H1 (cell line): ENCODE results near the gene CAGE1. TPM values are rescaled to one million over a fixed set of nuclear protein-coding genes. Genes with fewer than 3 reads are reported as not detected.

Source experiments
- CTCF ChIA-PET: fragments of 300-600 bp; sonication (Branson Sonifier 250); formaldehyde crosslinking; loops from one replicate; lab custom pipeline; 2021; ENCODE audit not compliant: partially characterized antibody; lab: Charles Lee
- POLR2A ChIA-PET: fragments of 300-600 bp; sonication (Branson Sonifier 250); formaldehyde crosslinking; loops from one replicate; lab custom pipeline; 2021; ENCODE audit warnings: inconsistent platforms; ENCODE audit not compliant: partially characterized antibody; lab: Charles Lee
- DNase-seq, 2 experiments: peaks; one replicate each; pipeline versions ENCODE4 v3.0.0 to v3.0.0-alpha.2; 2010 to 2022; ENCODE audit warnings: low spot score in 2 of 2, low read depth in 1 of 2, mixed read lengths in 1 of 2
- FAIRE-seq: peaks from 2 replicates; lab custom pipeline; 2011; peaks lifted over from hg19 to GRCh38; lab: Jason Lieb, UNC
- H2AFZ ChIP-seq: 2 replicates; pipeline ENCODE4 v1.8.1; 2012; ENCODE audit warnings: low read length, inconsistent platforms
- H2AK5ac ChIP-seq: 2 replicates; pipeline ENCODE4 v1.6.1; 2013; ENCODE audit warnings: low read depth, low read length
- H2BK120ac ChIP-seq: replicated peaks from 2 replicates; pipeline ENCODE3; 2013; ENCODE audit warnings: low read depth, low read length, inconsistent platforms
- H2BK12ac ChIP-seq: 2 replicates; pipeline ENCODE4 v1.6.1; 2013; ENCODE audit warnings: low read depth, low read length
- H2BK15ac ChIP-seq: 2 replicates; pipeline ENCODE4 v1.6.1; 2013; ENCODE audit warnings: low read length
- H2BK20ac ChIP-seq: 2 replicates; pipeline ENCODE4 v1.6.1; 2013; ENCODE audit warnings: low read length
- H2BK5ac ChIP-seq: 2 replicates; pipeline ENCODE4 v1.6.1; 2013; ENCODE audit warnings: low read depth, low read length
- H3K14ac ChIP-seq: 2 replicates; pipeline ENCODE4 v1.6.1; 2013; ENCODE audit warnings: inconsistent platforms; ENCODE audit not compliant: insufficient read length
- H3K18ac ChIP-seq: 2 replicates; pipeline ENCODE4 v1.6.1; 2013; ENCODE audit warnings: low read length; ENCODE audit errors: extremely low read depth
- H3K23ac ChIP-seq: 2 replicates; pipeline ENCODE4 v1.6.1; 2013; ENCODE audit warnings: inconsistent platforms; ENCODE audit not compliant: insufficient read length
- H3K23me2 ChIP-seq: 2 replicates; pipeline ENCODE4 v1.6.1; 2013; ENCODE audit warnings: low read depth, low read length
- H3K27ac ChIP-seq: 2 replicates; pipeline ENCODE4 v1.6.1; 2011; ENCODE audit warnings: low read depth, low read length, inconsistent platforms
- H3K27me3 ChIP-seq, 4 experiments: replicated peaks in 1 of 4; 1 replicate in 1 of 4; 2 replicates in 3 of 4; pipeline versions ENCODE4 v1.6.1 to v1.8.1; 2011 to 2013; ENCODE audit warnings: low read length in 3 of 4, mild to moderate bottlenecking in 3 of 4, inconsistent platforms in 2 of 4, mixed read lengths in 2 of 4, moderate library complexity in 1 of 4; ENCODE audit not compliant: control insufficient read depth in 3 of 4, insufficient read depth in 3 of 4; ENCODE audit errors: extremely low read depth in 1 of 4
- H3K36me3 ChIP-seq, 4 experiments: 2 replicates each; pipeline versions ENCODE4 v1.6.1 to v1.8.1; 2011 to 2013; ENCODE audit warnings: mild to moderate bottlenecking in 4 of 4, low read length in 3 of 4, moderate library complexity in 2 of 4, control low read depth in 1 of 4, inconsistent platforms in 1 of 4; ENCODE audit not compliant: insufficient read depth in 4 of 4, control insufficient read depth in 2 of 4
- H3K4ac ChIP-seq: replicated peaks from 2 replicates; pipeline ENCODE3; 2013; ENCODE audit warnings: low read length, low read depth, mixed read lengths, inconsistent platforms; ENCODE audit not compliant: insufficient read length
- H3K4me1 ChIP-seq, 4 experiments: replicated peaks in 1 of 4; 1 replicate in 1 of 4; 2 replicates in 3 of 4; pipeline versions ENCODE4 v1.6.1 to v1.8.1; 2011 to 2013; ENCODE audit warnings: low read length in 3 of 4, inconsistent platforms in 2 of 4, mixed read lengths in 1 of 4; ENCODE audit not compliant: insufficient read depth in 4 of 4, control insufficient read depth in 3 of 4
- H3K4me2 ChIP-seq, 2 experiments: 2 replicates each; pipeline versions ENCODE4 v1.6.1 to v1.8.1; 2011 to 2013; ENCODE audit warnings: low read depth in 2 of 2, low read length in 2 of 2, control low read depth in 1 of 2, inconsistent platforms in 1 of 2, mild to moderate bottlenecking in 1 of 2; ENCODE audit not compliant: insufficient read depth in 1 of 2
- H3K4me3 ChIP-seq, 4 experiments: fragments of 200-600, 300-600 bp in 1 of 4; sonication (generic), shearing (Covaris generic), sonication (Bioruptor Twin) in 1 of 4; 2 replicates each; pipeline versions ENCODE4 v1.5.1 to v1.8.1; 2011 to 2016; ENCODE audit warnings: low read length in 4 of 4, low read depth in 3 of 4, control low read depth in 2 of 4, inconsistent platforms in 2 of 4, mild to moderate bottlenecking in 2 of 4, mixed read lengths in 1 of 4, moderate library complexity in 1 of 4; ENCODE audit not compliant: insufficient read depth in 2 of 4; ENCODE audit errors: extremely low read depth in 1 of 4
- H3K56ac ChIP-seq: replicated peaks from 2 replicates; pipeline ENCODE3; 2013; ENCODE audit warnings: low read depth, mild to moderate bottlenecking, mixed read lengths, low read length, inconsistent platforms; ENCODE audit not compliant: insufficient read length
- H3K79me1 ChIP-seq: 2 replicates; pipeline ENCODE4 v1.6.1; 2013; ENCODE audit warnings: low read depth, low read length, control low read depth
- H3K79me2 ChIP-seq, 2 experiments: 2 replicates each; pipeline versions ENCODE4 v1.6.1 to v1.8.1; 2012 to 2013; ENCODE audit warnings: low read length in 2 of 2, mild to moderate bottlenecking in 2 of 2, inconsistent platforms in 1 of 2; ENCODE audit not compliant: insufficient read depth in 2 of 2, control insufficient read depth in 1 of 2
- H3K9ac ChIP-seq, 4 experiments: replicated peaks in 1 of 4; 1 replicate in 1 of 4; 2 replicates in 3 of 4; pipeline versions ENCODE4 v1.6.1 to v1.8.1; 2011 to 2013; ENCODE audit warnings: low read depth in 3 of 4, low read length in 3 of 4, control low read depth in 2 of 4, mild to moderate bottlenecking in 2 of 4, moderate library complexity in 2 of 4, inconsistent platforms in 1 of 4; ENCODE audit errors: extremely low read depth in 1 of 4
- H3K9me3 ChIP-seq, 2 experiments: 2 replicates each; pipeline versions ENCODE4 v1.6.1 to v1.8.1; 2012 to 2013; ENCODE audit warnings: mild to moderate bottlenecking in 2 of 2, moderate library complexity in 2 of 2, control low read depth in 1 of 2, inconsistent platforms in 1 of 2, low read depth in 1 of 2, low read length in 1 of 2, mixed read lengths in 1 of 2; ENCODE audit not compliant: insufficient read depth in 2 of 2
- H4K20me1 ChIP-seq, 2 experiments: replicated peaks in 1 of 2; 2 replicates each; pipeline versions ENCODE3 to v1.8.1; 2011 to 2013; ENCODE audit warnings: inconsistent platforms in 2 of 2, low read length in 2 of 2, mild to moderate bottlenecking in 1 of 2; ENCODE audit not compliant: insufficient read depth in 2 of 2, control insufficient read depth in 1 of 2
- H4K5ac ChIP-seq: 2 replicates; pipeline ENCODE4 v1.6.1; 2013; ENCODE audit warnings: low read length, low read depth, mixed read lengths, inconsistent platforms; ENCODE audit not compliant: insufficient read length
- H4K8ac ChIP-seq: 2 replicates; pipeline ENCODE4 v1.8.0; 2013; ENCODE audit warnings: mild to moderate bottlenecking, moderate library complexity, low read length, inconsistent platforms; ENCODE audit not compliant: insufficient read depth; ENCODE audit errors: extremely low read depth
- H4K91ac ChIP-seq: replicated peaks from 2 replicates; pipeline ENCODE3; 2013; ENCODE audit warnings: low read length, mixed read lengths, inconsistent platforms; ENCODE audit not compliant: insufficient read length
- BCL11A ChIP-seq, 2 experiments: IDR thresholded peaks; one replicate each; pipeline ENCODE4 v1.6.1; 2011; ENCODE audit warnings: low read depth in 2 of 2, low read length in 2 of 2, mild to moderate bottlenecking in 2 of 2
- BRCA1 ChIP-seq: IDR thresholded peaks from 2 replicates; pipeline ENCODE4 v1.6.1; 2012; ENCODE audit warnings: low read depth, low read length, improper control_type of control experiment
- CBX5 ChIP-seq: fragments of 300-800, 300-1000 bp; sonication (generic); IDR thresholded peaks from 2 replicates; pipeline ENCODE4 v1.7.1; 2016; ENCODE audit warnings: antibody characterized with exemption, low read length, low read depth
- CREB1 ChIP-seq: IDR thresholded peaks from 2 replicates; pipeline ENCODE4 v1.6.1; 2012; ENCODE audit warnings: inconsistent platforms
- EZH2 ChIP-seq: fragments of 200-600 bp; sonication (generic); IDR thresholded peaks from 2 replicates; pipeline ENCODE4 v1.7.1; 2012; ENCODE audit warnings: low read depth, mild to moderate bottlenecking, moderate library complexity, low read length, inconsistent platforms; ENCODE audit not compliant: severe bottlenecking
- GTF2F1 ChIP-seq: IDR thresholded peaks from 2 replicates; pipeline ENCODE4 v1.6.1; 2012; ENCODE audit warnings: low read depth, low read length, improper control_type of control experiment, borderline replicate concordance
- KDM1A ChIP-seq: fragments of 200-600, 300-600 bp; sonication (generic); IDR thresholded peaks from 2 replicates; pipeline ENCODE4 v1.7.1; 2016; ENCODE audit warnings: mild to moderate bottlenecking, low read length, borderline replicate concordance
- RAD21 ChIP-seq, 2 experiments: IDR thresholded peaks in 1 of 2; conservative IDR thresholded peaks in 1 of 2; 2 replicates each; pipeline ENCODE4 v1.6.1; 2011; ENCODE audit warnings: low read depth in 2 of 2, low read length in 2 of 2, improper control_type of control experiment in 1 of 2, inconsistent platforms in 1 of 2, mild to moderate bottlenecking in 1 of 2, moderate library complexity in 1 of 2
- RXRA ChIP-seq: IDR thresholded peaks from 2 replicates; pipeline ENCODE4 v1.6.1; 2011; ENCODE audit warnings: low read depth, mild to moderate bottlenecking, low read length, moderate library complexity; ENCODE audit not compliant: insufficient read depth
- SP2 ChIP-seq: IDR thresholded peaks from 2 replicates; pipeline ENCODE4 v1.6.1; 2012; ENCODE audit warnings: mild to moderate bottlenecking, low read length, inconsistent platforms
- SP4 ChIP-seq: IDR thresholded peaks from 2 replicates; pipeline ENCODE4 v1.6.1; 2012; ENCODE audit warnings: low read length, inconsistent platforms
- WGBS, 2 experiments: shearing (Covaris generic) in 1 of 2; methylation state at CpG; one replicate each; pipeline versions ENCODE4 v1.1.6 to v1.1.7; 2013 to 2015; ENCODE audit warnings: low lambda C conversion rate in 2 of 2, mixed read lengths in 2 of 2, inconsistent platforms in 1 of 2, low coverage in 1 of 2, missing lambda C conversion rate in 1 of 2; ENCODE audit not compliant: insufficient replicate concordance in 2 of 2, insufficient coverage in 1 of 2, insufficient read length in 1 of 2; ENCODE audit errors: extremely low coverage in 1 of 2, missing lambda C conversion rate in 1 of 2; 5-methylcytosine and 5-hydroxymethylcytosine counted together
- polyA plus RNA-seq, 7 experiments: library from polyadenylated mRNA; depleted of rRNA in 3 of 7; stranded (reverse) in 5 of 7; unstranded in 2 of 7; fragments of >200 nt in 5 of 7; fragments of 200-250 nt in 2 of 7; gene quantifications; 1 replicate in 5 of 7; 2 replicates in 1 of 7; 4 replicates in 1 of 7; pipeline versions ENCODE4 v1.2.1 to v1.2.3, GENCODE V29; 2011 to 2013; ENCODE audit warnings: missing spikeins in 2 of 7, mixed read lengths in 2 of 7
- total RNA-seq: library from RNA; stranded (reverse); fragmentation: NEBNext Ultra II Directional; extraction: Animal tissue kit (Norgen Biotek cat#: 25700); gene quantifications from 2 replicates; pipeline ENCODE4 v1.2.1, GENCODE V29; 2021
- TF ChIP-seq, protein P1 (sequence below): IDR thresholded peaks from 2 replicates; pipeline ENCODE4 v1.6.1; 2012; ENCODE audit warnings: inconsistent platforms
- TF ChIP-seq, protein P2 (sequence below): IDR thresholded peaks from 2 replicates; pipeline ENCODE4 v1.6.1; 2011; ENCODE audit warnings: low read length, improper control_type of control experiment

Gene CAGE1
- total and polyA plus RNA-seq, 2 of the 8 experiments (the other 6 are each of a cell fraction or from before 2014, with no cell fraction given) = 0.09 TPM; not detected in 1

DNA sequence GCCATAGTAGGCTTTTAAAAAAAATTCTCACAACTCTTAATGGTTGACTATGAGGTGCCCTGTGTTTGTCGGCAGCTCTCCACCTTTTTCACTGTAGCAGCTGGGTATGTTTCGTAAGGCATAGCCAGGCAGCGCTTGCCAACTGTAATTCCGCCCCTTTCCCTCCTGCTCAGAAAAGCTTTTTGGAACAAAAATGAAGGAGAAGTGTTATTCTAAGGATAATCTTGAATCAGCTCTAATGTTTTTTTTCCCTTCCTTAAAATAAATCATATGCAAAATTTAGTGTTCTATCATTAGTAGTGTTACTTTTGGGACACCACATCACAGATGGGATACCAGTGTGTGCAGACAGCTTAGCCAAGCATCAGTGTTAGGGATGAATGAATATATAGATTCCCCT lies 21.3 kb upstream of the CAGE1 start:
- Histone ChIP-seq H2BK120ac (no peak overlapping the region), H3K36me3 (peaks cover 10 to 62% (median 42%) of the 10 kb centered on the region in 4 experiments), H3K4ac (no peak overlapping the region), H3K23me2 (no peaks in the 10 kb centered on the region; the same call in 1 of the 2 replicates), H2BK12ac (no peak overlapping the region), H2BK20ac (no peak overlapping the region), H3K27me3 (no peaks in the 10 kb centered on the region), H4K8ac (no peak overlapping the region), H3K9me3 (no peaks in the 10 kb centered on the region), H2AFZ (no peak overlapping the region), H3K18ac (no peak overlapping the region), H3K14ac (no peak overlapping the region), H3K56ac (no peak overlapping the region), H2BK5ac (no peak overlapping the region), H4K91ac (no peak overlapping the region), H3K79me1 (no peaks in the 10 kb centered on the region), H3K4me3 (no peak overlapping the region), H3K79me2 (no peaks in the 10 kb centered on the region), H3K23ac (no peak overlapping the region), H2BK15ac (no peak overlapping the region), H3K4me1 (no peaks in the 10 kb centered on the region), H4K5ac (no peak overlapping the region), H2AK5ac (no peak overlapping the region), H3K27ac (no peak overlapping the region), H4K20me1 (no peaks in the 10 kb centered on the region), H3K4me2 (no peak overlapping the region), H3K9ac (no peak overlapping the region)
- ChIA-PET POLR2A (interaction anchor here (1.3 kb wide), 1 partner anchor 111 kb away, joined by 3 read pairs; no protein-coding TSS in a partner anchor), CTCF (interaction anchor here (1.6 kb wide), 1 partner anchor 135 kb away, joined by 4 read pairs; no protein-coding TSS in a partner anchor)
- WGBS, 2 experiments = 92% methylated on average over 4 of the region's 4 CpGs; no CpG with 5 or more reads in 1 of the 2 experiments
- FAIRE-seq (no peak), DNase-seq (no peak)
- TF ChIP-seq CREB1 (no peak), RAD21 (IDR thresholded peaks at IDR 0.05 in 1 of 2, conservative IDR thresholded peaks at IDR 0.05 in 1 of 2; ENCODE audit: low read depth in 2 of 2, low read length in 2 of 2) (no peak), EZH2 (no peak), BRCA1 (no peak), KDM1A (no peak), RXRA (no peak), SP4 (no peak), GTF2F1 (no peak), CBX5 (no peak), BCL11A (IDR thresholded peaks at IDR 0.05; ENCODE audit: low read depth in 2 of 2, low read length in 2 of 2) (no peak), SP2 (no peak)
- TF ChIP-seq, protein P1, sequence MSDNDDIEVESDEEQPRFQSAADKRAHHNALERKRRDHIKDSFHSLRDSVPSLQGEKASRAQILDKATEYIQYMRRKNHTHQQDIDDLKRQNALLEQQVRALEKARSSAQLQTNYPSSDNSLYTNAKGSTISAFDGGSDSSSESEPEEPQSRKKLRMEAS = no peak
- TF ChIP-seq, protein P2, sequence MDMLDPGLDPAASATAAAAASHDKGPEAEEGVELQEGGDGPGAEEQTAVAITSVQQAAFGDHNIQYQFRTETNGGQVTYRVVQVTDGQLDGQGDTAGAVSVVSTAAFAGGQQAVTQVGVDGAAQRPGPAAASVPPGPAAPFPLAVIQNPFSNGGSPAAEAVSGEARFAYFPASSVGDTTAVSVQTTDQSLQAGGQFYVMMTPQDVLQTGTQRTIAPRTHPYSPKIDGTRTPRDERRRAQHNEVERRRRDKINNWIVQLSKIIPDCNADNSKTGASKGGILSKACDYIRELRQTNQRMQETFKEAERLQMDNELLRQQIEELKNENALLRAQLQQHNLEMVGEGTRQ = no peak
